Ectodermal cell (in vitro differentiated cells): Measurements from ENCODE around the gene ACSS3.

ENCODE experiments used
- H3K27ac ChIP-seq: 2 replicates; pipeline ENCODE4 v1.7.0; 2013; ENCODE audit warnings: mild to moderate bottlenecking, low read depth, low read length; ENCODE audit not compliant: insufficient read depth, poor library complexity, severe bottlenecking
- H3K27me3 ChIP-seq: 2 replicates; pipeline ENCODE4 v1.7.0; 2013; ENCODE audit warnings: mild to moderate bottlenecking, low read length; ENCODE audit not compliant: insufficient read depth, control insufficient read depth, poor library complexity, severe bottlenecking
- H3K36me3 ChIP-seq: one replicate; pipeline ENCODE4 v1.7.0; 2013; ENCODE audit warnings: low read length; ENCODE audit not compliant: control insufficient read depth, insufficient read depth
- H3K4me1 ChIP-seq: one replicate; pipeline ENCODE4 v1.7.0; 2013; ENCODE audit warnings: low read length; ENCODE audit not compliant: control insufficient read depth, insufficient read depth
- H3K4me3 ChIP-seq: 2 replicates; pipeline ENCODE4 v1.7.0; 2013; ENCODE audit warnings: low read depth, low read length, control low read depth; ENCODE audit not compliant: insufficient read depth
- H3K9me3 ChIP-seq: 2 replicates; pipeline ENCODE4 v1.7.0; 2013; ENCODE audit warnings: mild to moderate bottlenecking, low read length, moderate library complexity; ENCODE audit not compliant: control insufficient read depth
- WGBS, 2 experiments: methylation state at CpG; one replicate each; pipeline ENCODE4 v1.1.7; 2013; ENCODE audit warnings: missing lambda C conversion rate in 2 of 2; 5-methylcytosine and 5-hydroxymethylcytosine counted together

Gene ACSS3

GRCh38 chr12:81284137-81284536 is 206.3 kb downstream of the ACSS3 start:
- no peaks in the 10 kb centered on the region for H3K9me3 ChIP-seq
- H3K4me3 ChIP-seq, result no peak overlapping the region
- H3K36me3 ChIP-seq, result no peaks in the 10 kb centered on the region
- H3K27ac ChIP-seq, result no peak overlapping the region
- no peaks in the 10 kb centered on the region for H3K27me3 ChIP-seq
- no peaks in the 10 kb centered on the region for H3K4me1 ChIP-seq
- 39 to 56% methylated on average over 3 of the region's 3 CpGs for WGBS, 2 experiments

- H3K27me3 ChIP-seq, result no peaks in the 10 kb centered on the region
- no peaks in the 10 kb centered on the region for H3K9me3 ChIP-seq
- no peak overlapping the region for H3K27ac ChIP-seq
- H3K4me3 ChIP-seq, result no peak overlapping the region
- H3K4me1 ChIP-seq, result no peaks in the 10 kb centered on the region
- no peaks in the 10 kb centered on the region for H3K36me3 ChIP-seq
Measured at GRCh38 chr12:81288651-81289050, 210.8 kb downstream of the ACSS3 start.

- Histone ChIP-seq H3K36me3 (no peaks in the 10 kb centered on the region), H3K27ac (no peak overlapping the region), H3K27me3 (no peaks in the 10 kb centered on the region), H3K4me3 (no peak overlapping the region), H3K4me1 (no peaks in the 10 kb centered on the region), H3K9me3 (no peaks in the 10 kb centered on the region)
- 91 to 93% methylated on average over 8 to 11 of the region's 12 CpGs for WGBS, 2 experiments
Measured at GRCh38 chr12:81294325-81295190, 216.7 kb downstream of the ACSS3 start.

GRCh38 chr12:81295251-81295650 is 217.4 kb downstream of the ACSS3 start:
- Histone ChIP-seq H3K36me3 (no peaks in the 10 kb centered on the region), H3K27ac (no peak overlapping the region), H3K27me3 (no peaks in the 10 kb centered on the region), H3K4me3 (no peak overlapping the region), H3K4me1 (no peaks in the 10 kb centered on the region), H3K9me3 (no peaks in the 10 kb centered on the region)
- WGBS, 2 experiments, result 93% methylated on average over 2 to 3 of the region's 3 CpGs

- H3K27ac ChIP-seq, result no peak overlapping the region
Measured at GRCh38 chr12:81296556-81297305, 218.9 kb downstream of the ACSS3 start.

GRCh38 chr12:81297601-81298000 is 219.7 kb downstream of the ACSS3 start:
- Histone ChIP-seq H3K4me3 (no peak overlapping the region), H3K9me3 (no peaks in the 10 kb centered on the region), H3K4me1 (no peaks in the 10 kb centered on the region), H3K27ac (no peak overlapping the region), H3K36me3 (no peaks in the 10 kb centered on the region), H3K27me3 (no peaks in the 10 kb centered on the region)
- 79 to 96% methylated on average over 3 of the region's 3 CpGs for WGBS, 2 experiments

More at GRCh38 chr12:81296556-81297305, 218.9 kb downstream of the ACSS3 start:
- H3K27me3 ChIP-seq, result no peaks in the 10 kb centered on the region
- no peaks in the 10 kb centered on the region for H3K36me3 ChIP-seq
- H3K9me3 ChIP-seq, result no peaks in the 10 kb centered on the region
- H3K4me1 ChIP-seq, result no peaks in the 10 kb centered on the region
- WGBS, 2 experiments, result 92 to 96% methylated on average over 1 to 2 of the region's 2 CpGs
- no peak overlapping the region for H3K4me3 ChIP-seq

- H3K4me3 ChIP-seq, result no peak overlapping the region
- no peaks in the 10 kb centered on the region for H3K36me3 ChIP-seq
- 65 to 84% methylated on average over 2 of the region's 2 CpGs for WGBS, 2 experiments
- H3K27ac ChIP-seq, result no peak overlapping the region
- no peaks in the 10 kb centered on the region for H3K27me3 ChIP-seq
- H3K9me3 ChIP-seq, result no peaks in the 10 kb centered on the region
- no peaks in the 10 kb centered on the region for H3K4me1 ChIP-seq
Measured at GRCh38 chr12:81300454-81300853, 222.6 kb downstream of the ACSS3 start.

GRCh38 chr12:81303935-81304334 is 226.1 kb downstream of the ACSS3 start:
- Histone ChIP-seq H3K9me3 (no peaks in the 10 kb centered on the region), H3K27ac (no peak overlapping the region), H3K4me1 (no peaks in the 10 kb centered on the region), H3K27me3 (no peaks in the 10 kb centered on the region), H3K36me3 (no peaks in the 10 kb centered on the region), H3K4me3 (no peak overlapping the region)
- whole genome bisulfite sequencing, 2 experiments, result 94 to 95% methylated on average over 2 to 3 of the region's 3 CpGs
